Upper lobe of left lung (tissue), 6 donors: ENCODE data around the gene IDH3A. TPM values are rescaled to one million over a fixed set of nuclear protein-coding genes. Genes with fewer than 3 reads are reported as not detected.

Source experiments
- ATAC-seq, 2 donors: fragments of 200-7000 bp; cut with Tn5 transposase; one replicate each; pipeline ENCODE4 v1.9.1; 2022; ENCODE audit warnings: mild to moderate bottlenecking in 2 of 2, moderate library complexity in 2 of 2; ENCODE audit not compliant: low FRiP score in 2 of 2
- DNase-seq, 2 donors: peaks; one replicate each; pipeline ENCODE4 v3.0.0-alpha.2; 2019 to 2020
- H3K27ac ChIP-seq, 4 donors: fragments of 200-600 bp; sonication (generic); one replicate each; pipeline ENCODE4 v1.5.1; 2016 to 2019
- H3K27me3 ChIP-seq, 4 donors: fragments of 200-600 bp; sonication (generic); one replicate each; pipeline ENCODE4 v1.5.1; 2017 to 2019
- H3K36me3 ChIP-seq, 4 donors: fragments of 200-600 bp; sonication (generic); one replicate each; pipeline ENCODE4 v1.5.1; 2016 to 2019
- H3K4me1 ChIP-seq, 4 donors: fragments of 200-600 bp; sonication (generic); one replicate each; pipeline ENCODE4 v1.5.1; 2018 to 2019
- H3K4me3 ChIP-seq, 4 donors: fragments of 200-600 bp; sonication (generic); one replicate each; pipeline ENCODE4 v1.5.1; 2017 to 2019; ENCODE audit warnings: mild to moderate bottlenecking in 2 of 4, moderate library complexity in 1 of 4
- H3K9me3 ChIP-seq, 4 donors: fragments of 200-600 bp; sonication (generic); one replicate each; pipeline ENCODE4 v1.5.1; 2018 to 2019
- CTCF ChIP-seq, 6 experiments: fragments of 450-650 bp in 4 of 6; fragments of 200-600 bp in 2 of 6; sonication (generic) in 2 of 6; IDR thresholded peaks; one replicate each; pipeline ENCODE4 v1.5.1; 2016 to 2019; ENCODE audit warnings: antibody characterized with exemption in 6 of 6
- EP300 ChIP-seq, 4 donors: sonication (generic); formaldehyde crosslinking; IDR thresholded peaks; one replicate each; pipeline ENCODE4 v1.5.1; 2017; ENCODE audit warnings: antibody characterized with exemption in 4 of 4, control low read depth in 2 of 4
- POLR2A ChIP-seq, 4 donors: fragments of 450-650 bp; IDR thresholded peaks; one replicate each; pipeline ENCODE4 v1.5.1; 2016 to 2017; ENCODE audit warnings: antibody characterized with exemption in 4 of 4, mild to moderate bottlenecking in 2 of 4
- POLR2AphosphoS5 ChIP-seq, 2 donors: sonication (generic); formaldehyde crosslinking; IDR thresholded peaks; one replicate each; pipeline ENCODE4 v1.5.1; 2017; ENCODE audit warnings: antibody characterized with exemption in 2 of 2
- WGBS, 2 donors: methylation state at CpG; one replicate each; pipeline ENCODE4 v1.1.5; 2017 to 2018; 5-methylcytosine and 5-hydroxymethylcytosine counted together
- total RNA-seq, 6 donors: library from RNA; depleted of rRNA in 4 of 6; stranded (reverse); fragments of >200 nt in 4 of 6; gene quantifications; one replicate each; pipeline versions ENCODE4 v1.1.0 to v1.2.1, GENCODE V29; 2016 to 2021
- donor health status: DM: no; HTN: no; CAD: no; lungs with moderate emphysema.
- donor health status: DM: no; HTN: yes; CAD: no; lungs with severe emphysema.

The IDH3A gene
- total RNA-seq, 6 donors from 2014 or later: 17.5 to 80.1 (median 48.2) TPM

- 94 to 97% methylated on average over 5 to 6 of the region's 6 CpGs for WGBS, 2 donors
- no peak overlapping the region for H3K4me3 ChIP-seq
Measured at GRCh38 chr15:78110096-78110495, 39.1 kb upstream of the IDH3A start.

DNA sequence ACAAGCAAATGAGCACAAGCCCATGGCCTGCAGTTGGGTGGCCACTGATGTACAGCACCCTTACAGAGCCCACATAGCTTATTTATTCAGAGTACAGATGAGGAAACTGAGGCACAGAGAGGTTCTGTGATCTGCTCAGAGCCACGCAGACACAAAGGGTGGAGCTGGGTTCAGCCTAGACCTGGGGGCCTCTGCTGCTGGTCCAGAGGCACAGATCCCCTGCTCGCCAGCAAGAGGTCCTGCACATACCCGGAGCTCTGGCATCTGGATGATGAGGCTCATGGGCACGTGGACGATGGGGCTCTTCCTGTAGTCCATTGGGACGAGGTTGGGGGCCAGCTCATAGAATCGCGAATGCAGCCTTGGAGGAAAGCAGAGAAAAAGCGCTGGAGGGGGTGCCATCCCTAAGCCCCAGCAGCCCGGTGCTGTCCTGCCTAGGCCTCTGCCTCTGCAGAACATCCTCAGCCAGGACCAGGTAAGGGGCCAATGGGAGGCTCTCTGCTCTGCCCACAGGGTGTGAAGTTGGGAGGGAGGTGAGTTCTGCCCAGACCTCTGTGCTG, 38.2 kb upstream of the IDH3A start:
- DNase-seq (no peak), ATAC-seq (no peak)
- Histone ChIP-seq H3K27ac (no peak overlapping the region), H3K36me3 (no peaks in the 10 kb centered on the region), H3K9me3 (no peaks in the 10 kb centered on the region), H3K4me3 (no peak overlapping the region), H3K4me1 (peaks cover 0 to 6% (median 0%) of the 10 kb centered on the region in 4 donors), H3K27me3 (no peaks in the 10 kb centered on the region)
- no peak for TF ChIP-seq EP300 (IDR thresholded peaks at IDR 0.05)
- TF ChIP-seq CTCF (IDR thresholded peaks at IDR 0.05): no peak
- TF ChIP-seq POLR2A (IDR thresholded peaks at IDR 0.05): no peak
- TF ChIP-seq POLR2AphosphoS5 (IDR thresholded peaks at IDR 0.05): no peak
- 94 to 96% methylated on average over 10 of the region's 10 CpGs for WGBS, 2 donors

More at GRCh38 chr15:78110096-78110495, 39.1 kb upstream of the IDH3A start:
- H3K36me3 ChIP-seq: no peaks in the 10 kb centered on the region
- TF ChIP-seq EP300 (IDR thresholded peaks at IDR 0.05) (no peak), POLR2A (IDR thresholded peaks at IDR 0.05) (no peak), POLR2AphosphoS5 (IDR thresholded peaks at IDR 0.05) (no peak), CTCF (IDR thresholded peaks at IDR 0.05) (no peak)
- peaks cover 0 to 6% (median 4%) of the 10 kb centered on the region in 4 donors for H3K4me1 ChIP-seq
- ATAC-seq: no peak
- no peaks in the 10 kb centered on the region for H3K9me3 ChIP-seq
- H3K27me3 ChIP-seq: no peaks in the 10 kb centered on the region
- no peak overlapping the region for H3K27ac ChIP-seq
- peak in 1 of 2 donors; percentile 48 for DNase-seq

GRCh38 chr15:78111788-78112187, 37.4 kb upstream of the IDH3A start:
- DNase-seq (no peak), ATAC-seq (no peak)
- H3K27me3 ChIP-seq: no peaks in the 10 kb centered on the region
- H3K9me3 ChIP-seq: no peaks in the 10 kb centered on the region
- no peaks in the 10 kb centered on the region for H3K36me3 ChIP-seq
- H3K4me3 ChIP-seq: no peak overlapping the region
- WGBS, 2 donors: 71 to 95% methylated on average over 2 to 3 of the region's 3 CpGs
- H3K4me1 ChIP-seq: peaks cover 0 to 6% (median 0%) of the 10 kb centered on the region in 4 donors
- H3K27ac ChIP-seq: no peak overlapping the region
- TF ChIP-seq POLR2AphosphoS5 (IDR thresholded peaks at IDR 0.05): no peak
- TF ChIP-seq EP300 (IDR thresholded peaks at IDR 0.05): no peak
- TF ChIP-seq POLR2A (IDR thresholded peaks at IDR 0.05): no peak
- no peak for TF ChIP-seq CTCF (IDR thresholded peaks at IDR 0.05)

GRCh38 chr15:78112551-78112950, 36.6 kb upstream of the IDH3A start:
- Histone ChIP-seq H3K4me3 (no peak overlapping the region), H3K4me1 (peaks cover 0 to 6% (median 0%) of the 10 kb centered on the region in 4 donors), H3K27ac (no peak overlapping the region), H3K27me3 (no peaks in the 10 kb centered on the region), H3K9me3 (no peaks in the 10 kb centered on the region), H3K36me3 (no peaks in the 10 kb centered on the region)
- TF ChIP-seq POLR2A (IDR thresholded peaks at IDR 0.05): no peak
- TF ChIP-seq CTCF (IDR thresholded peaks at IDR 0.05): no peak
- no peak for TF ChIP-seq POLR2AphosphoS5 (IDR thresholded peaks at IDR 0.05)
- no peak for TF ChIP-seq EP300 (IDR thresholded peaks at IDR 0.05)
- WGBS, 2 donors: 82 to 84% methylated on average over 2 to 3 of the region's 3 CpGs
- ATAC-seq: no peak
- no peak for DNase-seq

DNA sequence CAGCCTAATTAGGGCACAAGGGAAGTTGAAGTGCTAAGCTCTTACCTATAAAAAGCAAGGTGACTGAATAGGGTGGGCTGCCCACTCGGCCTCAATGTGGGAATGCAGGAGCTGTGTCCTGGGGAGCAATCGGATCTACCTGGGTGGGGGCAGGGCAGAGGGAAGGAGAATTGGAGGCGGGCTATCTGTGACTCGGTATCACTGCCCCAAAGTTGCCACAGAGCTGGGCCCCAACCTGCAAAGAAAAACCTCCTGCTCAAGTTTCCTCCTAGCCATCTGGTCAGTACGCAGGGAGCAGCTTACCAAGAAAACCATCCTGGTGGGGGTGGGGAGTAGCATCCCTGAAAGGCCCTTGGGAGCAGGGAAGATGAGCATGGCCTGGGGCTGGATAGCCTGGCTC, 28.6 kb upstream of the IDH3A start:
- TF ChIP-seq CTCF (IDR thresholded peaks at IDR 0.05): no peak
- no peak for TF ChIP-seq EP300 (IDR thresholded peaks at IDR 0.05)
- TF ChIP-seq POLR2AphosphoS5 (IDR thresholded peaks at IDR 0.05): no peak
- no peak for TF ChIP-seq POLR2A (IDR thresholded peaks at IDR 0.05)
- WGBS, 2 donors: 80 to 89% methylated on average over 4 to 5 of the region's 5 CpGs

More for the DNA sequence above, 28.6 kb upstream of the IDH3A start:
- Histone ChIP-seq H3K4me3 (no peak overlapping the region), H3K4me1 (no peaks in the 10 kb centered on the region), H3K27ac (no peak overlapping the region), H3K9me3 (no peaks in the 10 kb centered on the region), H3K36me3 (no peaks in the 10 kb centered on the region), H3K27me3 (no peaks in the 10 kb centered on the region)
- ATAC-seq: no peak
- DNase-seq: no peak
